Measurements from ENCODE around the gene NLRP11. TPM values are rescaled to one million over a fixed set of nuclear protein-coding genes. Genes with fewer than 3 reads are reported as not detected.

NLRP11 gene
- total RNA-seq, 1 donor from 2014 or later: not detected

GRCh38 chr19:55820037-55820436 lies 11.8 kb downstream of the NLRP11 start:
- Mint-ChIP-seq H3K27me3 (ENCODE audit: unreplicated experiment) (no peaks in the 10 kb centered on the region), H3K9me3 (ENCODE audit: unreplicated experiment) (peaks cover 29% of the 10 kb centered on the region), H3K4me1 (ENCODE audit: unreplicated experiment) (no peaks in the 10 kb centered on the region), H3K27ac (ENCODE audit: unreplicated experiment) (no peak overlapping the region), H3K36me3 (ENCODE audit: low read depth, unreplicated experiment) (peaks cover 4% of the 10 kb centered on the region), H3K4me3 (ENCODE audit: unreplicated experiment) (no peak overlapping the region)
- TF ChIP-seq, protein P1, sequence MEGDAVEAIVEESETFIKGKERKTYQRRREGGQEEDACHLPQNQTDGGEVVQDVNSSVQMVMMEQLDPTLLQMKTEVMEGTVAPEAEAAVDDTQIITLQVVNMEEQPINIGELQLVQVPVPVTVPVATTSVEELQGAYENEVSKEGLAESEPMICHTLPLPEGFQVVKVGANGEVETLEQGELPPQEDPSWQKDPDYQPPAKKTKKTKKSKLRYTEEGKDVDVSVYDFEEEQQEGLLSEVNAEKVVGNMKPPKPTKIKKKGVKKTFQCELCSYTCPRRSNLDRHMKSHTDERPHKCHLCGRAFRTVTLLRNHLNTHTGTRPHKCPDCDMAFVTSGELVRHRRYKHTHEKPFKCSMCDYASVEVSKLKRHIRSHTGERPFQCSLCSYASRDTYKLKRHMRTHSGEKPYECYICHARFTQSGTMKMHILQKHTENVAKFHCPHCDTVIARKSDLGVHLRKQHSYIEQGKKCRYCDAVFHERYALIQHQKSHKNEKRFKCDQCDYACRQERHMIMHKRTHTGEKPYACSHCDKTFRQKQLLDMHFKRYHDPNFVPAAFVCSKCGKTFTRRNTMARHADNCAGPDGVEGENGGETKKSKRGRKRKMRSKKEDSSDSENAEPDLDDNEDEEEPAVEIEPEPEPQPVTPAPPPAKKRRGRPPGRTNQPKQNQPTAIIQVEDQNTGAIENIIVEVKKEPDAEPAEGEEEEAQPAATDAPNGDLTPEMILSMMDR (IDR thresholded peaks at IDR 0.05; ENCODE audit: unreplicated experiment): no peak
- DNase-seq (ENCODE audit: low spot score): no peak

- Mint-ChIP-seq H3K27ac (ENCODE audit: unreplicated experiment) (no peak overlapping the region), H3K9me3 (ENCODE audit: unreplicated experiment) (peaks cover 41% of the 10 kb centered on the region), H3K36me3 (ENCODE audit: low read depth, unreplicated experiment) (peaks cover 10% of the 10 kb centered on the region), H3K27me3 (ENCODE audit: unreplicated experiment) (peaks cover 4% of the 10 kb centered on the region), H3K4me1 (ENCODE audit: unreplicated experiment) (no peaks in the 10 kb centered on the region), H3K4me3 (ENCODE audit: unreplicated experiment) (no peak overlapping the region)
- TF ChIP-seq, protein P1 (IDR thresholded peaks at IDR 0.05; ENCODE audit: unreplicated experiment): no peak
- no peak for DNase-seq (ENCODE audit: low spot score)
These were observed 17.9 kb downstream of the NLRP11 start for GRCh38 chr19:55813906-55814305.

DNA sequence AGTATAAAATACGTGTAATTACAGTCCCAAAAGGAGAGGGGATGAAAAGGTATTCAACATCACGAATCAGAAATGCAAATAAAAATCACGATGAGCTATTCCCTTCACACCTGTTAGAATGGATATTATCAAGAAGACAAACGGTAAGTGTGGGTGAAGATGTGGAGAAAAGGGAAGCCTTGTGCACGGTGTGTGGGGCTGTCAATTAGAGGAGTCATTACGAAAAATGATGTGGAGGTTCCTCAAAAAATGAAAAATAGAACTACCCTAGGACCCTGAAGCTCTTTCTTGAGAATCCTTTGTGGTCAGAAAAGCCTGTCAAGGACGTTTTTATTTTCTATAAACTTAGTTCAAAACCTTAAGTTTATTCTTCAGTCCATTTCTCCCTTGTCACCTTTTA lies 19.4 kb downstream of the NLRP11 start:
- TF ChIP-seq, protein P1 (IDR thresholded peaks at IDR 0.05; ENCODE audit: unreplicated experiment): no peak
- DNase-seq (ENCODE audit: low spot score): no peak
- peaks cover 4% of the 10 kb centered on the region for H3K27me3 Mint-ChIP-seq (ENCODE audit: unreplicated experiment)
- H3K36me3 Mint-ChIP-seq (ENCODE audit: low read depth, unreplicated experiment): peaks cover 13% of the 10 kb centered on the region
- H3K4me1 Mint-ChIP-seq (ENCODE audit: unreplicated experiment): no peaks in the 10 kb centered on the region
- H3K4me3 Mint-ChIP-seq (ENCODE audit: unreplicated experiment): no peak overlapping the region
- H3K9me3 Mint-ChIP-seq (ENCODE audit: unreplicated experiment): peaks cover 47% of the 10 kb centered on the region
- no peak overlapping the region for H3K27ac Mint-ChIP-seq (ENCODE audit: unreplicated experiment)

DNA sequence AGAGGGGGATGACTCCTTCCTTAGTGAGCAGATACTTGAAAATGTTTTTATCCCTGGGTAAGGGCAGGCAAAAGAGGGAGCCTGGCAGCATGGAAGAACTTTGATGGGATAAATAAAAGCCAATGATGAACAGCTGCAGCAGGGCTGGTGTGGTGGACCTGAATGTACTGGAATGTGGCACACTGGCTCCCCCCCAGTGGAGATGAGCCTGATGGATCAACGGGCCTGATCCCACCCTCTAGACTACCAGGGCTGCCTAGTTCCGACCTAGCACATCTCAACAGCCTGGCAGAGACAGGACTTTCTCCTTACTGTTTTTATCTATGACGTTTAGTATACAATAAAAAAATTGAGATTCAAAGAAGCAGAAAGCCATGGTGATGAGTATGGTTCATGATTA lies 20.5 kb downstream of the NLRP11 start:
- H3K4me1 Mint-ChIP-seq (ENCODE audit: unreplicated experiment): no peaks in the 10 kb centered on the region
- H3K27ac Mint-ChIP-seq (ENCODE audit: unreplicated experiment): no peak overlapping the region
- H3K36me3 Mint-ChIP-seq (ENCODE audit: low read depth, unreplicated experiment): peaks cover 13% of the 10 kb centered on the region
- H3K9me3 Mint-ChIP-seq (ENCODE audit: unreplicated experiment): peaks cover 48% of the 10 kb centered on the region
- DNase-seq (ENCODE audit: low spot score): no peak
- H3K4me3 Mint-ChIP-seq (ENCODE audit: unreplicated experiment): no peak overlapping the region
- peaks cover 4% of the 10 kb centered on the region for H3K27me3 Mint-ChIP-seq (ENCODE audit: unreplicated experiment)
- TF ChIP-seq, protein P1 (IDR thresholded peaks at IDR 0.05; ENCODE audit: unreplicated experiment): no peak

- TF ChIP-seq, protein P1 (IDR thresholded peaks at IDR 0.05; ENCODE audit: unreplicated experiment): no peak
- Mint-ChIP-seq H3K36me3 (ENCODE audit: low read depth, unreplicated experiment) (peaks cover 16% of the 10 kb centered on the region), H3K4me3 (ENCODE audit: unreplicated experiment) (no peak overlapping the region), H3K27me3 (ENCODE audit: unreplicated experiment) (peaks cover 4% of the 10 kb centered on the region), H3K27ac (ENCODE audit: unreplicated experiment) (no peak overlapping the region), H3K4me1 (ENCODE audit: unreplicated experiment) (no peaks in the 10 kb centered on the region), H3K9me3 (ENCODE audit: unreplicated experiment) (peaks cover 50% of the 10 kb centered on the region)
- DNase-seq (ENCODE audit: low spot score): no peak
These were observed 22.3 kb downstream of the NLRP11 start for GRCh38 chr19:55809381-55810058.
